Measurements from ENCODE around the gene RAB40B.

RAB40B gene

DNA sequence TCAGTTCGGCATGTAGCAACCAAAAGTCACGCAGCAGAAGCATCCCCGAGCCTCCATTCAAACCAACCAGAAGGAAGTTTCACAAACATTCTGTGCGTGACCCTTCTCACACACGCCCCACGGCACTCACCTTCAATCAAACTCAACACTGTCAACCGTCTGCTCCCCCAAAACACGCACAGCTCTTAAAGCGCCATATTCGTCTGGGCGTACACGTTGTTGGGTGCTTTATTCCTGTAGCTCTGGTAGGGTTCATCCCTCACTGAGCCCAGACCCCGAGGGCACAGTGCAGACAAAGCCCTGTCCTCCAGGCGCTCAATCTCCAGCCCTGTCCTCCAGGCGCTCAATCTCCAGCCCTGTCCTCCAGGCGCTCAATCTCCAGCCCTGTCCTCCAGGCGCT lies 2.2 kb downstream of the RAB40B start:
- no peak for DNase-seq
- in situ Hi-C loops (cut with HindIII; ENCODE audit: low pct_ligation_motif_present, low pct_unique_long_range_greater_than_20kb, low sequenced_read_pairs), result no loop called here

DNA sequence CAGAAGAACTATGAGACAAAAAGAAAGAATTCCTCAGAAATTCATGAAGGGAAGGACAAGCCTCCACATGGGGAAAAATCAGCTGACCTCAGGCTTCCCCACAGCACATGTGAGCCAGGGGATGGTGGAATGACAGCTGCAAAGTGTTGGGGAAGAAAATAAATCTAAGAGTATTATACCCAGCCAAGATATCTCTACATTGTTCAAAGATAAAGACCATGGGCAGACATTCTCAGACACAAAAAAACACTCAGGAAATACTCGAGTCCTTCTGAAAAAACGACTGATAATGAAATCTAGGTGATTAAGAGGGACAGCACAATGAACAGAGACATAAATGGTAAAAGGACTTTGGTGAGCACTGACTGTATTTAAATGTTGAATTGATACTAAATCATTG lies 3.9 kb downstream of the RAB40B start:
- DNase-seq, result no peak
- in situ Hi-C loops (cut with HindIII; ENCODE audit: low pct_ligation_motif_present, low pct_unique_long_range_greater_than_20kb, low sequenced_read_pairs), result no loop called here

DNA sequence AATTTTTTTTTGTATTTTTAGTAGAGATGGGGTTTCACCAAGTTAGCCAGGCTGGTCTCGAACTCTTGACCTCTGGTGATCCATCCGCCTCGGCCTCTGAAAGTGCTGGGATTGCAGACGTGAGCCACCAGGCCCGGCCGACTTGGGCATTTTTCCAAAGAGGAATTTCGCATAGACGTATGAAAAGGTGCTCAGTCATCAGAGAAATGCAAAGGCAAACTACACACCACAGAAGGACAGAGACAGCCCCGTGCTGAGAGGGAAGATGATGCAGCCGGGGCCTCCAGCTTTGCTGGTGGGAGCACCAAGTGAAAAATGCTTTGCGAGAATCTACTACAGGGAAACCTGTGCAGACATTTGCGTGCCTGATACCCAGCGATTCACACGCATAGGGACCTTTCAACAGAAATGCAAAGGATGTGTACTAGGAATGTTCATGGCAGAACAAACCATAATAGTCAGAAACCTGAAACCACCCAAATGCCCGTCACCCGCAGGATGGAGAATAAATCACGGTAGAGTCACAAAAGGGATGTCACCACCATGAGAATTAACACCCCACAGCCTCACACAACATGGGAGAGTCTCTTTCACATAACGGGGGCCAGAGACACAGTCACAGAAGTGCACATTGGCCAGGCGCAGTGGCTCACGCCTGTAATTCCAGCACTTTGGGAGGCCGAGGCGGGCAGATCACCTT lies 5.2 kb downstream of the RAB40B start:
- DNase-seq, result no peak
- in situ Hi-C loops (cut with HindIII; ENCODE audit: low pct_ligation_motif_present, low pct_unique_long_range_greater_than_20kb, low sequenced_read_pairs), result no loop called here

DNA sequence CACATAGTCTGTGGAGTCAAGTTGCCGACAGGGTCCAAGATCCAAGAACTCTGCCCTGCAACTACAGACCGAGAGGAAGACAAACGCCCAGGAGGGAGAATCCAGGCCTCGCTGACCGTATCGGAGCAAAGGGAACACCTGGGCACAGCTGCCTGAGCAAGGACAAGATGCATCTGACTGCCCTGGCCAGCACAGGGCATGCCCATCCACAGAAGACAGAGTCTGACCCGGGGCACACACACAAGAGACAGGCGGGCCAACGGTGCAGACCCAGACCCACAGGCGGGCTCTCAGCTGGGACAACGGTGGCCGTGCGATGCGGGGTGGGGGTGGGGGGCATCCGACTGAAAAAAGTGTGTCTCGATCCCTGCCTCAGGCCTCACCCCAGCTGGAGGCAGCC lies 6.2 kb downstream of the RAB40B start:
- in situ Hi-C loops (cut with HindIII; ENCODE audit: low pct_ligation_motif_present, low pct_unique_long_range_greater_than_20kb, low sequenced_read_pairs), result no loop called here

DNA sequence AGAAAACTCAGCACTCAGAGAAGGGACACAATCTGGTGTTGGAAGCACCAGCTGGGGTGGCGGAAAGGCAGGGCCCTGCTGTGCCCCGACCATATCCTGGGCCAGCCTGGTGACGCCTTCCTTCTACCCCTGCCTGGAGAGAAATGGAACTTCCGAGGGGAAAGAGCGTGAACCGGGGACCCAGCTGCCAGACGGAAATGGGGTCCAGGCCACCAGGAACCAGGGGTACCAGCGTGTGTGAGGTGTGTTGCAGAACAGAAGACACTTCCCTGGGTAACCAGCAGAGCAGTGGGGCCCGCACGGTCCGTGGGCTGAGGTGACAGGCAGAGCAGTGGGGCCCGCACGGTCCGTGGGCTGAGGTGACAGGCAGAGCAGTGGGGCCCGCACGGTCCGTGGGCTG lies 6.8 kb downstream of the RAB40B start:
- DNase-seq, result no peak
- in situ Hi-C loops (cut with HindIII; ENCODE audit: low pct_ligation_motif_present, low pct_unique_long_range_greater_than_20kb, low sequenced_read_pairs), result no loop called here

More for the DNA sequence above, 6.2 kb downstream of the RAB40B start:
- DNase-seq, result no peak

DNA sequence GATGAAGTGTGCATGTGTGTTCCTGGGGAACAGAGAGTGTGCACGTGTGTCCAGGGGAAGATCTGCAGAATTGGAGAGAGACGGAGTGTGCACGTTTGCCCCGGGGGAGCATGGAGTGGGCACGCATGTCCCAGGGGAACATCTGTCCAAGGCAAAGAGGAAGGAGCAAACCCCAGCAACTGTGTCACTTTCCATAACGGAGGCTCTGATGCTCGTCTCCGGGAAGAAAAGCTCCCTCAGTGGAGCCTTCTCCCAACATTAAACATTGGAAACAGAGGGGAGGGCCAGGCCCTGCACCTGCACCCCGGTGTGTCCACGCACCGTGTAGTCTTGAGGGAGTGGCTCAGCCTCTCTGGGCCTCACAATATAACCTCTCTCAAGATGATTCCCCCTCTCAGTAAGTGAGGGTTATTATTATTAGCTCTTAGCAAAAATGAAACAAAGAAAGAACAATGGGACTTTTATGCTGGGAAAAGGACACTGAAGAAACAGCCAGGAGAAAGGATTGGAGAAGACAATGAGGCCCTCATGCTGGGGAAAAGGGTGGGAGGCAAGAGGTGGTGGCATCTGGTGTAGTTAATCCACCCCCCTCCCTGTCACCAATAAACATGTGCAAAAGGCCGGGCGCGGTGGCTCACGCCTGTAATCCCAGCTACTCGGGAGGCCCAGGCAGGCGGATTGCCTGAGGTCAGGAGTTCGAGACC lies 7.6 kb downstream of the RAB40B start:
- no peak for DNase-seq
- in situ Hi-C loops (cut with HindIII; ENCODE audit: low pct_ligation_motif_present, low pct_unique_long_range_greater_than_20kb, low sequenced_read_pairs), result no loop called here

DNA sequence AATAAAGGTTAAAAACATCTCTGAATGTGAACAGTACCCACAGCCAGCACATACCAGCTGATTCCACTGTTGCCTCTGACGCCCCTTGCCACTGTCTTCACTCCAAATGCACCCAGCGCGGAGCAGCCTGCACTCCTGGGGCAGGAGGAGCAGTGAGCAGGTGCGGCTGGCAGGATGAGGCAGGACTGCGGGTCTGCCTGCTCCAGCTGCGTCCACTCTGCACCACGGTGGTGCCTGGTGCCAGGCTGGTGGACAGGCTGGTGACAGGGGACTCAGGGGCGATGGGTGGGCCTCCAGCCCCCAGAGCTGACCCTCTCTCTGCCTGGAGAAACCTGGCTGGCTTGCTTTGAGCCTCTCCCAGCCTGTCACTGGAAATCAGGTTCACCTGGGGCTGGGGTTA lies 9.4 kb downstream of the RAB40B start:
- DNase-seq, result no peak
- in situ Hi-C loops (cut with HindIII; ENCODE audit: low pct_ligation_motif_present, low pct_unique_long_range_greater_than_20kb, low sequenced_read_pairs), result no loop called here

DNA sequence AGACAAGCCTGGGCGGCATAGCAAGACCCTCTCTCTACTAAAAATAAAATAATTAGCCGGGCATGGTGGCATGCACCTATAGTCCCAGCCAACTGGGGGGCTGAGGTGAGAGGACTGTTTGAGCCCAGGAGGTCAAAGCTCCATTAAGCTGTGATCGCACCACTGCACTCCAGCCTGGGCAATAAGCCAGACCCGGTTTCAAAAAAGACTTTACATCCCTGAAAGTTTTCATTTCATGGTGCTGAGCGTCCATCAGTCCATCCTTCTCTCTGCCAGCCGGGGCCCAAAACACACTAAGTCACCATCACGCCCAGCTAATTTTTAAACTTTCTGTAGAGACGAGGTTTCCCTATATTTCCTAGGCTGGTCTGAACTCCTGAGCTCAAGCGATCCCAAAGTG lies 10.6 kb downstream of the RAB40B start:
- in situ Hi-C loops (cut with HindIII; ENCODE audit: low pct_ligation_motif_present, low pct_unique_long_range_greater_than_20kb, low sequenced_read_pairs), result no loop called here
- no peak for DNase-seq

DNA sequence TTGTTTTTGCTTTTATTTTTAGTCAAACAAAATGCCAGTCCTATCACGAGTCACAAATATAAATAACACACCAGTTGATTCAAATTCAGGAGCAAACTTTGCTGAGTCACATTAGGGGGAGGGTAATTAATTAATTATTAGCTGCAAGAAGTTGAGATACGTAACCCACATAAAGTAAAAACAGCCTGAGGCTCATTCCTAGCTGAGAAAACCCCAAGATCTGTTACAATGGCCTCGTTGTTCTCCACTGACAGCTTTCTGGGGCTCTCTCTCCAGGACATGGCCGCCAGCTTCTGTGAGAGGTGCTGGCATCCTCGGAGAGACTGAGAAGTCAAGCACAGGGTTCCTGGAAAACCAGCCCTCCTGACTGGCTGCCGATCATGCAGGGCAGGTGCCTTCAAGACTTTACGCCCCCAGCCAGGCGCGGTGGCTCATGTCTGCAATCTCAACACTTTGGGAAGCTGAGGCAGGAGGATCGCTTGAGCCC lies 11.1 kb downstream of the RAB40B start:
- in situ Hi-C loops (cut with HindIII; ENCODE audit: low pct_ligation_motif_present, low pct_unique_long_range_greater_than_20kb, low sequenced_read_pairs), result no loop called here

DNA sequence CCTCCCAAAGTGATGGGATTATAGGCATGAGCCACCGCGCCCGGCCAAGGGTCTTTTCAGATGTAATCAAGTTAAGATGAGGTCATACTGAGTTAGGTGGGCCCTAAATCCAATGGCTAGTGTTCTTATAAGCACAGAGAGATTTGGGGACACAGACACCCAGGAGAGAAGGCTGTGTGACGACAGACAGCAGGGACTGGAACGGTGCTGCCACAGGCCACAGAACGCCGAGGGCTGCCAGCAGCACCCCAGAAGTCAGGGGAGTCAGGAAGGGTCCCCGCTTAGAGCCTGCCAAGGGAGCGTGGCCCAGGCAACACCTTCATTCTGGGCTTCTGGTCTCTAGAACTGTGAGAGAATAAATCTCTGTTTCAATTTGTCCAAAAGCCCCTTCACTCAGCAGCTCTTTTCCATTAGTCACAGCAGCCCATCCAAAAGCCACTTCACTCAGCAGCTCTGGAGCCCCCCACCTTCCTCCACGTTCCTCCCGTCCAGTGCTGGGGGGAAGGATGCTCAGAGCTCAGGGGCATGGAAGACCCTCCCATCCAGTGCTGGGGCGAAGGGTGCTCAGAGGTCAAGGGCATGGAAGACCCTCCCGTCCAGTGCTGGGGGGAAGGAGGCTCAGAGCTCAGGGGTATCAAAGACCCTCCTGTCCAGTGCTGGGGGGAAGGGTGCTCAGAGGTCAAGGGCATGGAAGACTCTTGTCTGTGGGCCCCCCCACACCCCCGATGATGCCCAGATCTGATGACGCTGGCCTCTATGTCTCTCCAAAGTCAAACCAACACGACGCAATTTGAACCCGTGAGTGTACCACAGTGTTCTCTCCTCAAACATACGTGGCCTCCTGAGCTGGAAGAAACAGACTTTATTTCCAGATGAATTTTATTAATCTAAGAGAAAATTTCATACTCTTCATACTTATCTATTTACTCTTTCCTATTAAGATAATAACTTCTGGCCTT lies 11.9 kb downstream of the RAB40B start:
- in situ Hi-C loops (cut with HindIII; ENCODE audit: low pct_ligation_motif_present, low pct_unique_long_range_greater_than_20kb, low sequenced_read_pairs), result no loop called here
- DNase-seq, result no peak

More for the DNA sequence above, 11.1 kb downstream of the RAB40B start:
- peak; percentile 62 for DNase-seq

DNA sequence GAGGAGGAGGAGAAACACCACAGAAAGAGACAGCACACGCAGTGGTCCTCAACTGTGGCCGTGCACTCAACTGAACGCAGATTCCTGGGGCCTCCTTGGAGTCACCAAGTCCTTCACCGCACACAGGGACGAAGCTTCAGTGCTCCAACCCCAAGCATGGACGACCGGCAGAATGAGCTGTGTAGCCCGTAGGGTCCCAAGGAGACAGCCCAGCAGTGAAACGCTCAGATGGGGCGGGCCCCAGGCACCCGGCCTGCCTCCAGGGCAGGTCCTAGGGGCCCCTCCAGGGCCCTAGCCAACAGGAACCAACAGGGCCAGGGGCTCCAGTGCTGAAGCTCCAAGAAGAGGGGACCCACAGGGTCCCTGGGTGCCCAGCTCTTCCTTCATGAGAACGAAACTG lies 13.2 kb downstream of the RAB40B start:
- in situ Hi-C loops (cut with HindIII; ENCODE audit: low pct_ligation_motif_present, low pct_unique_long_range_greater_than_20kb, low sequenced_read_pairs), result no loop called here
- DNase-seq, result no peak

DNA sequence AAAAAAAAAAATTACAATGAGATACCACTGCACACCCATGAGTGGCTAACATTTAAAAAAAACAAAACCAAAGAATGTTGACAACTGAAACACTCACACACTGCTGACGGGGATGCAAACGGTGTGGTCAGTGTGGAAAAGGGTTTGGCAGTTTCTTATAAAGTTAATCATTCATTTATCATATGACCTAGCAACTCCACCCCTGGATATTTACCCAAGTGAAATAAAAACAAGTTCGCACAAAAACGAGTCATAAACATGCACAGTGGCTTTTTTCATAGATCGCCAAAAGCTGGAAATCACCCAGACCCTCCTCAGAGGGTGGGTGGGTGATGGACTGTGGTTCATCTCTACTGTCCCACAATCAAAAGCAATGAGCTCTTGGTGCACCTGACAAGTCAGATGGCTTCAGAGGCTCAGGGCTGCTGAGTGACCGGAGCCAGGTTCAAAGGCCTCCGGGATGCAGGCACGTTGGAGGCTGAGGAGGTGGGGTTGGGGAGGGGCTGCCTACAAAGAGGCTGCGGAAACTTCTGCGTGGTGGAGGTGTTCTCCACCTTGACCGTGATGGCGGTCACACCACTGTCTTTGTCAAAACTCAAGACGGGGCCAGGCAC lies 14.2 kb downstream of the RAB40B start:
- DNase-seq, result peak; percentile 69
- in situ Hi-C loops (cut with HindIII; ENCODE audit: low pct_ligation_motif_present, low pct_unique_long_range_greater_than_20kb, low sequenced_read_pairs), result no loop called here

DNA sequence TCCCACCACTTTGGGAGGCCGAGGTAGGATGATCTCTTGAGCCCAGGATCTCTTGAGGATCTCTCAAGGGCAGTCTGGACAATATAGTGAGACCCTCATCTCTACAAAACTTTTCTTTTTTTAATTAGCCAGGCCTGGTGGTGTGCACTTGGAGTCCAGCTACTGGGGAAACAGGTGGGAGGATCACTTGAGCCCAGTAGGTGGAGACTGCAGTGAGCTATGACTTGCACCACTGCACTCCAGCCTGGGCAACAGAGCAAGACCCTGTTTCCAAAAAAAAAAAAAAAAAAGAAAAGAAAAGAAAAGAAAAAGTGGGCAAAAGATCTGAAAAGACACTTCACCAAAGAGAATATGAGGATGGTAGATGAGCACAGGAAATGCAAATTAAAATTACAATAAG lies 15.0 kb downstream of the RAB40B start:
- no peak for DNase-seq
- in situ Hi-C loops (cut with HindIII; ENCODE audit: low pct_ligation_motif_present, low pct_unique_long_range_greater_than_20kb, low sequenced_read_pairs), result no loop called here

DNA sequence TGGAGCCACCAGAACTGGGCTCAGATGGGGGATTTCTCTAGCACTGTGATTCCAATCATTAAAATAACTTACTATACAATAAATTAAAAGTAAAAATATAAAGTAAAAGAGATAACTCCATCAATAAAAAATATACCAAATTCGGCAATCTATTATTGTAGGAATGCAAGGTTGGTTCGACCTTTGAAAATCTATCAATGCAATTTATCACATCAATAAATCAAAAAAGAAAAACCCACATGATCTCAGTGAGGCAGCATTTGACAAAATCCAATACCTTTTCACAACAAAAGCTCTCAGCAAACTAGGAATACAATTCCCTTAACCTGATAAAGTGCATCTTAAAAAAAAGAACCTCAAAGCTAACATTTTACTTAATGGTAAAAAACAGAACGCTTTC lies 17.0 kb downstream of the RAB40B start:
- in situ Hi-C loops (cut with HindIII; ENCODE audit: low pct_ligation_motif_present, low pct_unique_long_range_greater_than_20kb, low sequenced_read_pairs), result no loop called here
- no peak for DNase-seq

DNA sequence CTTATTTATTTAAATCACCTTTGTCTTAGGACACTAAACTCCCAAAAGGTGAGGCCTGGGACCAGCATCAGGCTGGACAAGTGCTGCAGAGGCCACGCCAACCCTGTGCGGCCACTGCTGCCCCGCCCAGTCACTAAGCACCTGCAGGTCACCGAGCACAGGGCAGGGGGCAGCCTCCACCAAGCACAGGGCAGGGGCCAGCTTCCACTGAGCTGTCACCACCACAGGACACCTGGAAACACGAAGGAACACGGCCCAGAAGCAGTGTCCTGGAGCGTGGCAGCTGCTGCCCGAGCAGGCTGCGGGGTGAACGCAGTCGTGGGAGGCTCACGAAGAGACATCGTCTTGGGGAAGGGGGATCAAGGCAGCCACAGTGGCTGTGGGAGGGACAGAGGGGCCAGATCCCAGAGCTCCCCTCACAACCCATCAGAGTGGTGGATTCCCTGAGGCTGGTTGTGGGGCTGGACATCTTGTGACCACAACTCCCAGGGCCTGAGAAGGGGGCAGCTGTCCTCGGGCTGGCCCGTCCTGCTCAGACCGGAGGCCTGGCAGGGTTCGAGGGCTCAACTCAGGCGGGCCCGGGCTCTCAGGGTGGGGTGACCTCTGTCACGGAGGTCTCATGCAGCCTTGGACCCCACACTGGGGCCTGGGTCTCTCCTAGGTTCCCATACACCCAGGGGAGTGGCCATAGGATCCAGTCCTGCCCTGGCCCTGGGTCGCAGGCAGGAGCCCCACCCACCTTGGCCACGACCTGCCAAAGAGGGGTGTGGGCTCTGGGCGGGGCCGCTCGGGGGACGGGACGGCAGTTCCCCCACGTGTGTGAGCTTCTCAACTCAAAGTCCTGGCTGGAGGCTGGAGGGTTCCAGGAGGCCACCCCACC lies 18.7 kb downstream of the RAB40B start:
- DNase-seq, result no peak
- in situ Hi-C loops (cut with HindIII; ENCODE audit: low pct_ligation_motif_present, low pct_unique_long_range_greater_than_20kb, low sequenced_read_pairs), result no loop called here

DNA sequence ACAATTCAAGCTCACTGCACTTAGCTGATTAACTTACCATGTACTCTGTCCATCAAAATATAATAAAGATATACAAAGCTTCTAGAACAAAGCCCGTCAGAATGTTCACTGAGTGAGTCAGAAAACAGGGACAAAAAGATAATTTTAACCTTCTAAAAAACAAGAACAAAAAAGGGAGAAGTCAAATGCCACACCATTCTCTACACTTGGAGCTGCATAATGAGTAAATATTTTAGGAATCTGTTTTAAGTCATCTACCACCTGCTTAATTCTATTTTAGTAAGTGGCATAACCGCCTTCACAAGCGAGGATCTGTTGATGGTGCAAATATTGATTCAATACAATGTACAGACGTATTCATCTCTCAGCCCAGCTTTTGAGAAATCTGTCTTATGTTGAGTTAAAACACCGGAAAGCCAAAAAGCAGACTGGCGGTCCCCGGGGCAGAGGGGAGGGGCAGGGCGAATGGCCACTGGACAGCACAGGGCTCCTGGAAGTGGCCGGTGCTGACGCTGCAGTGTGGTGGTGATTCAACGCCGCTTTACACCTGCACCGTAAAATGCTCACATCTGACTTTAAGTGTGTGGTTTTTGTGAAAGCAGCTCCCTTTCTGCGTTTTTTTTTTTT lies 20.1 kb downstream of the RAB40B start:
- in situ Hi-C loops (cut with HindIII; ENCODE audit: low pct_ligation_motif_present, low pct_unique_long_range_greater_than_20kb, low sequenced_read_pairs), result no loop called here
- DNase-seq, result no peak

DNA sequence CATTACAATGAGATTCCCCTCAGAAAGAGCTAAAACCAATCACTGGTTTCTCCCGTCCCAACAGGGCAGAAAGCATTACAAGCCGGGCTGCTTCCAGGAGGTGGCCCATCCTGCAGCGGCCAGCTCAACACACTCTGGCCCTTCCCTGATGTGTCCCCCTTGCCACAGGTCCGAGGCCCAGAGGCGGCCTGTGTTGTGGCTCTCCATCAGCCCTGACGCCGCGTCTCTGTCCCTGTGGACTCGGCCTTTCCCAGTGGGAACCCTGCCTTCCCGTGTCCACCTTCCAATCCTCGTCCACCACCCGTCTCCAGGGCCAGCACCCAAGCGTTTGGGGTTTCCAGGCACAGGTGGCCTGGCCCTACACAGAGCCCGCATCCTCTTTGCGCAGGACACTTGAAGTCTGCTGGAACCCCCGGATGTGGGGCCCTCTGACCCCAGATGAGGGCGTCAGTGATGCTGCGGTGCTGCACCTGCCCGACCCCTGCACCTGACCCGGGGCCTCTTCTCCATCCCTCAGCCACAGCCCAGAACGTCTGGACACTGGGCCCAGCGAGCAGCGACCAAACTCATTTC lies 21.1 kb downstream of the RAB40B start:
- DNase-seq, result no peak
- in situ Hi-C loops (cut with HindIII; ENCODE audit: low pct_ligation_motif_present, low pct_unique_long_range_greater_than_20kb, low sequenced_read_pairs), result no loop called here
